ENCODE measurements around the gene RAB4A. TPM values are rescaled to one million over a fixed set of nuclear protein-coding genes. Genes with fewer than 3 reads are reported as not detected.

RAB4A gene
- total RNA-seq, 1 donor from 2014 or later: 63.0 TPM

DNA sequence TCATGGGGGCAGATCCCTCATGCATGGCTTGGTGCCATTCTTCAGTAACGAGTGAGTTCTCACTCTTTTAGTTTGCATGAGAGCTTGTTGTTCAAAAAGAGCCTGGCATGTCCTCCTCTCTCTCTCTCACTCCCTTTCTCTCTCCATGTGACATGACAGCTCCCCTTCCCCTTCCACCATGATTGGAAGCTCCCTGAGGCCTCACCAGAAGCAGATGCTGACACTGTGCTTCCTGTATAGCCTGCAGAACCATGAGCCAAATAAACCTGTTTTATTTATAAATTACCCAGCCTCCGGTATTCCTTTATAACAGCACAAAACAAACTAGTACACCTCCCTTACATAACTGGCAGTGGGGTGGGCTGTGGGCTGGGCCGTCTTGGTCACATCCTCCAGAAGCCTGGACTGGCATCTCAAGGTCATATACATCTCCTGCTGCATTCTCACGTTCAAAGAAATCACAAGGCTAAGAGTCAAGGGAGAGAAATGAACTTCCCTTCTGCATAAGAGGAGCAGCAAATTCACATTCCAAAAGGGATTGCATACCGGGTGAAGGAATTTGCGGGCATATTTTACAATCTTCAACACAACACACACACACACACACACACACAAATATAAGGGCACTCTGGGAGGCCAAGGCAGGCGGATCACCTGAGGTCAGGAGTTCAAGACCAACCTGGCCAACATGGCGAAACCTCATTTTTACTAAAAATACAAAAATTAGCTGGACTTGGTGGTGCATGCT lies 74.2 kb downstream of the RAB4A start:
- peak overlapping the region; percentile 48 for H3K27ac Mint-ChIP-seq (ENCODE audit: unreplicated experiment)
- peaks cover 21% of the 10 kb centered on the region for H3K27me3 Mint-ChIP-seq (ENCODE audit: unreplicated experiment)
- DNase-seq: no peak
- H3K36me3 Mint-ChIP-seq (ENCODE audit: unreplicated experiment): no peaks in the 10 kb centered on the region
- H3K4me3 Mint-ChIP-seq (ENCODE audit: unreplicated experiment): no peak overlapping the region
- H3K9me3 Mint-ChIP-seq (ENCODE audit: unreplicated experiment): peaks cover 18% of the 10 kb centered on the region
- peaks cover 3% of the 10 kb centered on the region for H3K4me1 Mint-ChIP-seq (ENCODE audit: low read depth, unreplicated experiment)
- TF ChIP-seq CTCF (IDR thresholded peaks at IDR 0.05; ENCODE audit: partially characterized antibody, unreplicated experiment): no peak

DNA sequence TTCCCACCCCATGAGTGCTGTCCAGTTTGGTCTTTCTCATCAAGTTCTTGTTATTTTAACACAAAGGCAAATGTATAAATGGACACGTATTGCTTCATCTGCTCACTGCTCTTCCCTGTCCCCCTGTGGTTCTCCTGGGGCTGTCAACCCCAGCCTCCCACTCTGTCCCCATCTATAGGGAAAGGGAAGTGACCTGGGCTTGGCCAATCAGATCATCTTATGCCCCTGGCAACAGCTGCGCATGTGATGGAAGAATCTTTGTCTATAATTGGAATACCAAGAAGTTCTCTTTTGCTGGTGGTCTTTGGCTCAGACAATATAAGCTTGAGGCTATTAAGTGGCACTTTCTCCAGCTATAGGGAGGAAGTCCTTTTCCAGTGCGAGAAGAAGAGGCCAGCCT lies 76.6 kb downstream of the RAB4A start:
- Mint-ChIP-seq H3K4me1 (ENCODE audit: low read depth, unreplicated experiment) (no peaks in the 10 kb centered on the region), H3K27ac (ENCODE audit: unreplicated experiment) (no peak overlapping the region)
- no peak for TF ChIP-seq CTCF (IDR thresholded peaks at IDR 0.05; ENCODE audit: partially characterized antibody, unreplicated experiment)

GRCh38 chr1:229349463-229350385 lies 78.8 kb downstream of the RAB4A start:
- H3K27ac Mint-ChIP-seq (ENCODE audit: unreplicated experiment): no peak overlapping the region
- peaks cover 3% of the 10 kb centered on the region for H3K9me3 Mint-ChIP-seq (ENCODE audit: unreplicated experiment)
- no peak overlapping the region for H3K4me3 Mint-ChIP-seq (ENCODE audit: unreplicated experiment)
- TF ChIP-seq CTCF (IDR thresholded peaks at IDR 0.05; ENCODE audit: partially characterized antibody, unreplicated experiment): no peak
- no peaks in the 10 kb centered on the region for H3K36me3 Mint-ChIP-seq (ENCODE audit: unreplicated experiment)
- no peaks in the 10 kb centered on the region for H3K4me1 Mint-ChIP-seq (ENCODE audit: low read depth, unreplicated experiment)
- peaks cover 6% of the 10 kb centered on the region for H3K27me3 Mint-ChIP-seq (ENCODE audit: unreplicated experiment)
- no peak for DNase-seq

More for the DNA sequence above, 76.6 kb downstream of the RAB4A start:
- Mint-ChIP-seq H3K36me3 (ENCODE audit: unreplicated experiment) (no peaks in the 10 kb centered on the region), H3K27me3 (ENCODE audit: unreplicated experiment) (peaks cover 11% of the 10 kb centered on the region), H3K9me3 (ENCODE audit: unreplicated experiment) (peaks cover 8% of the 10 kb centered on the region), H3K4me3 (ENCODE audit: unreplicated experiment) (no peak overlapping the region)
- DNase-seq: no peak

DNA sequence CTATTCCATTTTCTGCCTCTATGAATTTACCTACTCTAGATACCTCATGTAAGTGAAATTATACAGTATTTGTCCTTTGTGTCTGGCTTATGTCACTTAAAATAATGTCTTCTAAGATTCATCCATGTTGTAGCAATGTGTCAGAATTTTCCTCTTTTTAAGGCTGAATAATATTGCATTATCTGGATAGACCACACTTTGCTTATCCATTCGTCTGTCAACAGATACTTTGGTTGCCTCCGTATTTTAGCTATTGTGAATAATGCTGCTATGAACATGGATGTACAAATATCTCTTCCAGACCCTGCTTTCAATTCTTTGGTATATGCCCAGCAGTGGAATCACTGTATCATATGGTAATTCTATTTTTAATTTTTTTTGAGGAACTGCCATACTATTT lies 82.1 kb downstream of the RAB4A start:
- Mint-ChIP-seq H3K27ac (ENCODE audit: unreplicated experiment) (no peak overlapping the region), H3K27me3 (ENCODE audit: unreplicated experiment) (no peaks in the 10 kb centered on the region), H3K36me3 (ENCODE audit: unreplicated experiment) (no peaks in the 10 kb centered on the region), H3K4me3 (ENCODE audit: unreplicated experiment) (no peak overlapping the region), H3K9me3 (ENCODE audit: unreplicated experiment) (no peaks in the 10 kb centered on the region), H3K4me1 (ENCODE audit: low read depth, unreplicated experiment) (no peaks in the 10 kb centered on the region)
- no peak for DNase-seq
- no peak for TF ChIP-seq CTCF (IDR thresholded peaks at IDR 0.05; ENCODE audit: partially characterized antibody, unreplicated experiment)

All from glutamatergic neuron (in vitro differentiated cells).